A673 (cell line): ENCODE results near the gene WDFY4. TPM values are rescaled to one million over a fixed set of nuclear protein-coding genes. Genes with fewer than 3 reads are reported as not detected.

Experiments
- BruUV-seq: library from RNA; stranded (reverse); fragments of 400-500 nt; replicated peaks from 2 replicates; lab custom pipeline; 2021; lab: Mats Ljungman, UMichigan
- CTCF ChIA-PET: fragments of 300-600 bp; sonication (Branson Sonifier 250); formaldehyde crosslinking; loops from one replicate; lab custom pipeline; 2022; ENCODE audit warnings: antibody characterized with exemption; lab: Charles Lee
- POLR2A ChIA-PET: fragments of 300-600 bp; sonication (Branson Sonifier 250); formaldehyde crosslinking; loops from one replicate; lab custom pipeline; 2022; ENCODE audit warnings: antibody characterized with exemption; ENCODE audit not compliant: low non-redundant PET; lab: Charles Lee
- DNase-seq: peaks from one replicate; pipeline ENCODE4 v3.0.0-alpha.2; 2015; ENCODE audit warnings: low spot score
- H3K27ac ChIP-seq: fragments of 200-600 bp; sonication (generic); 2 replicates; pipeline ENCODE4 v1.5.1; 2016; ENCODE audit warnings: mixed run types, low read depth, mild to moderate bottlenecking, mixed read lengths, antibody characterized with exemption, low read length; ENCODE audit not compliant: poor library complexity, severe bottlenecking
- H3K27me3 ChIP-seq: fragments of 200-600 bp; sonication (generic); replicated peaks from 2 replicates; pipeline ENCODE4 v1.6.1; 2017; ENCODE audit warnings: mixed run types, low read depth, mild to moderate bottlenecking, mixed read lengths, antibody characterized with exemption, low read length; ENCODE audit not compliant: insufficient read depth, poor library complexity
- H3K36me3 ChIP-seq: fragments of 200-600 bp; sonication (generic); 2 replicates; pipeline ENCODE4 v1.6.1; 2016; ENCODE audit warnings: mixed run types, mild to moderate bottlenecking, mixed read lengths, antibody characterized with exemption, low read length; ENCODE audit not compliant: insufficient read depth, poor library complexity, severe bottlenecking
- H3K4me1 ChIP-seq: fragments of 200-600 bp; sonication (generic); 2 replicates; pipeline ENCODE4 v1.6.1; 2017; ENCODE audit warnings: mixed run types, mild to moderate bottlenecking, mixed read lengths, antibody characterized with exemption, low read length; ENCODE audit not compliant: insufficient read depth, poor library complexity, severe bottlenecking
- H3K4me3 ChIP-seq: fragments of 200-600 bp; sonication (generic); 2 replicates; pipeline ENCODE4 v1.5.1; 2016; ENCODE audit warnings: low read depth, mixed run types, mild to moderate bottlenecking, mixed read lengths, low read length; ENCODE audit not compliant: poor library complexity, severe bottlenecking
- H3K9me3 ChIP-seq: fragments of 200-600 bp; sonication (generic); 2 replicates; pipeline ENCODE4 v1.6.1; 2016; ENCODE audit warnings: mixed run types, low read depth, mild to moderate bottlenecking, mixed read lengths, antibody characterized with exemption, low read length; ENCODE audit not compliant: poor library complexity, severe bottlenecking
- EZH2 ChIP-seq: fragments of 200-600 bp; sonication (generic); IDR thresholded peaks from 2 replicates; pipeline ENCODE4 v1.6.1; 2017; ENCODE audit warnings: borderline replicate concordance, low read depth, mild to moderate bottlenecking, mixed read lengths, antibody characterized with exemption, low read length; ENCODE audit not compliant: poor library complexity, severe bottlenecking
- intact Hi-C: fragments of 100-400 bp; cut with micrococcal nuclease; formaldehyde crosslinking; loops from one replicate; pipeline ENCODE4 v1.10.0; 2022; ENCODE audit not compliant: unreplicated experiment
- total RNA-seq: library from RNA; stranded (reverse); gene quantifications from 2 replicates; pipeline ENCODE4 v1.2.3, GENCODE V29; 2021
- TF ChIP-seq, protein P1 (sequence below): fragments of 300-800, 200-600 bp; sonication (generic); conservative IDR thresholded peaks from 2 replicates; pipeline ENCODE4 v1.5.1; 2017; ENCODE audit warnings: low read depth, mild to moderate bottlenecking, antibody characterized with exemption, low read length, moderate library complexity, mixed read lengths

WDFY4 gene
- total RNA-seq, 1 experiment from 2014 or later = not detected

DNA sequence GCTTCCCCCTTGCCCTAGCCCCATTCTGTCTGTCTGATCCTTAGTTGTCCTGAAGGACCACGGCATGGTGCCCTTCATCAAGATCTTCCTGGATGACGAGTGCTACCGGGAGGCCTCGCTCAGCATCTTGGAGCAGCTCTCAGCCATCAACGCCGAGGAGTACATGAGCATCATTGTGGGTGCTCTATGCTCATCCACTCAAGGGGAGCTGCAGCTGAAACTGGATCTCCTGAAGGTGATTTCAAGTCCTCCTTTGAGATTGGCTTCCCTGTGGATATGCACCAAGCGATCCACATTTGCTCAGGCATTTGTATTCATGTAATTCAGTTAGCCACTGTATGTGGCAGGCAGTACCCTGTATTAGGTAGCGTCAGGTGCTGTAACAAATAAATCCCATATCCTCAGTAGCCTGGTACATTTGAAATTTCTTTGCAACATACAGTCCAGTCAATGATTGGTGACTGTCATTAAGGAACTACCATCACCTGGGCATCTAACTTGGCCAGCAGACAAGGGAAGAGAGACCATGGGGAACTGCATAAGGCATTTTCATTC is 51.2 kb downstream of the WDFY4 start:
- intact Hi-C loops = no loop called here
- no peak overlapping the region for H3K27ac ChIP-seq
- no peaks in the 10 kb centered on the region for H3K36me3 ChIP-seq
- peaks cover 14% of the 10 kb centered on the region for H3K27me3 ChIP-seq
- no peak for TF ChIP-seq EZH2
- TF ChIP-seq, protein P1, sequence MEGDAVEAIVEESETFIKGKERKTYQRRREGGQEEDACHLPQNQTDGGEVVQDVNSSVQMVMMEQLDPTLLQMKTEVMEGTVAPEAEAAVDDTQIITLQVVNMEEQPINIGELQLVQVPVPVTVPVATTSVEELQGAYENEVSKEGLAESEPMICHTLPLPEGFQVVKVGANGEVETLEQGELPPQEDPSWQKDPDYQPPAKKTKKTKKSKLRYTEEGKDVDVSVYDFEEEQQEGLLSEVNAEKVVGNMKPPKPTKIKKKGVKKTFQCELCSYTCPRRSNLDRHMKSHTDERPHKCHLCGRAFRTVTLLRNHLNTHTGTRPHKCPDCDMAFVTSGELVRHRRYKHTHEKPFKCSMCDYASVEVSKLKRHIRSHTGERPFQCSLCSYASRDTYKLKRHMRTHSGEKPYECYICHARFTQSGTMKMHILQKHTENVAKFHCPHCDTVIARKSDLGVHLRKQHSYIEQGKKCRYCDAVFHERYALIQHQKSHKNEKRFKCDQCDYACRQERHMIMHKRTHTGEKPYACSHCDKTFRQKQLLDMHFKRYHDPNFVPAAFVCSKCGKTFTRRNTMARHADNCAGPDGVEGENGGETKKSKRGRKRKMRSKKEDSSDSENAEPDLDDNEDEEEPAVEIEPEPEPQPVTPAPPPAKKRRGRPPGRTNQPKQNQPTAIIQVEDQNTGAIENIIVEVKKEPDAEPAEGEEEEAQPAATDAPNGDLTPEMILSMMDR = no peak
- CTCF ChIA-PET = no interaction called here
- no peak overlapping the region for H3K4me3 ChIP-seq
- POLR2A ChIA-PET = no interaction called here
- no peaks in the 10 kb centered on the region for H3K9me3 ChIP-seq
- no peak for DNase-seq
- BruUV-seq = no TSS peak
- H3K4me1 ChIP-seq = no peaks in the 10 kb centered on the region

- no peaks in the 10 kb centered on the region for H3K4me1 ChIP-seq
- H3K36me3 ChIP-seq = no peaks in the 10 kb centered on the region
- intact Hi-C loops = no loop called here
- no peak for DNase-seq
- ChIA-PET CTCF (no interaction called here), POLR2A (no interaction called here)
- peaks cover 14% of the 10 kb centered on the region for H3K27me3 ChIP-seq
- H3K4me3 ChIP-seq = no peak overlapping the region
- TF ChIP-seq, protein P1 = no peak
- H3K27ac ChIP-seq = no peak overlapping the region
- BruUV-seq = no TSS peak
- H3K9me3 ChIP-seq = no peaks in the 10 kb centered on the region
Measured at GRCh38 chr10:48736596-48736995, 51.9 kb downstream of the WDFY4 start.

DNA sequence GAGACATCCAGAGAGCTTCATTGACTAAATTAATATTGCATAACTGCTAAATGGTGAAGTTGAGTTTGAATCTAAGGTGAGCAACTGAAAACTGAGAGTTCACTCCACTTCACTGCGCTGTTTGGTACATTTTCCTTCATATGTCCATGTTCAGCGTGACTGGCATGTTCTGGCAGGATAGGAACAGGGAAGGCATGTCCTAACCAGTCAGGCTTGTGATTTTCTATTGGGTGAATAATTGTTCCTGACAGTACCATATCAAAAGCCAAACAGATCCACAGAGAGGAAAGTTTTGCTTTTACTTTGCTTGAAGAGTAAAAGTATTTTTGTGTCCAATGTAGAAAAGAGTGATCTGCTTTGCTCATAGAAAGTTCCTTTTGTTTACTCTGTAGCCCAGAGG is 53.2 kb downstream of the WDFY4 start:
- no peak for DNase-seq
- Histone ChIP-seq H3K27ac (no peak overlapping the region), H3K4me3 (no peak overlapping the region), H3K27me3 (peaks cover 14% of the 10 kb centered on the region), H3K9me3 (no peaks in the 10 kb centered on the region), H3K4me1 (no peaks in the 10 kb centered on the region), H3K36me3 (no peaks in the 10 kb centered on the region)
- ChIA-PET POLR2A (no interaction called here), CTCF (no interaction called here)
- intact Hi-C loops = no loop called here
- BruUV-seq = no TSS peak
- no peak for TF ChIP-seq EZH2
- TF ChIP-seq, protein P1 = no peak
